Measurements from ENCODE around the gene TMSB4X. TPM values are rescaled to one million over a fixed set of nuclear protein-coding genes. Genes with fewer than 3 reads are reported as not detected.
A peak's percentile ranks its signal among the peaks of the same experiment; 100 is the strongest.

Gene TMSB4X
- total and polyA plus RNA-seq, 2 of the 8 experiments (the other 6 are each of a cell fraction or from before 2014, with no cell fraction given): 2,063 to 2,112 TPM

DNA sequence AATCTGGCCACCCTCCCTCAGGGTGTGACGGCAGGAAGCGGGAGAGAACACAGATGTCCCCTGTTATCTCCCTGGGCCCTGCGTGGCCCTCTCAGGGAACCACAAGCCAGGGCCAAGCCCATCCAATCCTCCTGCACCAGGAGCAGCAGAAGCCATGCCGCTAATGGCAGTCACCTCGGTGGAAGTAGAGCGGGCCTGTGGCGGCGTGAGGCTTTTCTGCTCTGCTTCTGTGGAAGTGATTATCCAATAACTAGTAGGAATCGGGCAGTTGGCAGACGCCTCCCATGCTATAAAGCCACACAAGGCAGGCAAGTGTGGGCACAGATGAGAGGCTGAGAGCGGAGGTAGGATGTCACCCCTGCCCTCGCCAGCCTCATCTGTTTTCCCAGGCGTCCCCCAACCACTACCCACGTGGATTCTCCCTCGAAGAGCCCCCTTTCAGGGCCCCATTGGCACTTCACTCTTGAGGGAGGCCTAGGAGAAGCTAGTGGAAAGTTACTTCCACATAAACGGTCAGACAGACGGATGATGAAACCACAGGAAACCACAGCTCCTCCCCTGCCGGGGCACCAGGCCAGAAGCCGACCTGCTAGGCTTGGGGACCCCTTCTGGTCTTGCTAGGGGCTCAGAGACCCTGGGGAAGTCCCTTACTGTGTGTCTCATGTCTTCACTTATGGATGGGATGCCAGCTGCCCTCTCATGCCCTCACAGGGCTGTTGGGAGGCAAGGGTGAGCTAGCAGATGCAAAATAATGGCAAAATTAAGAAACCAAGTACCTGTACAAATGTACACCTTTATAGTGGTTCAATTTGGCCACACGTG, 18.8 kb upstream of the TMSB4X start:
- H3K4me2 ChIP-seq (ENCODE audit: insufficient read depth in 1 of 2, low read depth in 2 of 2, low read length in 2 of 2): no peak overlapping the region
- H3K23ac ChIP-seq (ENCODE audit: insufficient read length): no peak overlapping the region
- no peak overlapping the region for H2BK120ac ChIP-seq (replicated peaks; ENCODE audit: low read depth, low read length)
- POLR2A ChIA-PET (ENCODE audit: partially characterized antibody): interaction anchor here (0.5 to 2.7 kb wide), 3 partner anchors 18 to 620 kb away, joined by 4 to 19 read pairs (median 5); partner anchors contain the start of gene TMSB4X
- no peak for DNase-seq (ENCODE audit: low read depth in 1 of 2, low spot score in 2 of 2)
- no peak overlapping the region for H3K9ac ChIP-seq (replicated peaks in 1 of 4; ENCODE audit: extremely low read depth in 1 of 4, low read depth in 3 of 4, low read length in 3 of 4)
- H2BK15ac ChIP-seq (ENCODE audit: low read length): no peak overlapping the region
- no peaks in the 10 kb centered on the region for H3K79me1 ChIP-seq (ENCODE audit: low read depth, low read length)
- H3K4ac ChIP-seq (replicated peaks; ENCODE audit: insufficient read length, low read depth, low read length): no peak overlapping the region
- no peaks in the 10 kb centered on the region for H3K27me3 ChIP-seq (replicated peaks in 1 of 4; ENCODE audit: control insufficient read depth in 3 of 4, extremely low read depth in 1 of 4, insufficient read depth in 3 of 4, low read length in 3 of 4)
- CTCF ChIA-PET (ENCODE audit: partially characterized antibody): interaction anchor here (0.6 to 1.8 kb wide), 4 partner anchors 9 to 498 kb away, joined by 3 to 5 read pairs (median 3); no protein-coding TSS in a partner anchor
- FAIRE-seq: no peak
- no peak overlapping the region for H3K4me3 ChIP-seq (ENCODE audit: extremely low read depth in 1 of 4, insufficient read depth in 2 of 4, low read depth in 3 of 4, low read length in 4 of 4)
- no peak overlapping the region for H2BK5ac ChIP-seq (ENCODE audit: low read depth, low read length)
- H2BK20ac ChIP-seq (ENCODE audit: low read length): no peak overlapping the region
- WGBS, 2 experiments (ENCODE audit: extremely low coverage in 1 of 2, insufficient coverage in 1 of 2, insufficient read length in 1 of 2, insufficient replicate concordance in 2 of 2, low coverage in 1 of 2, low lambda C conversion rate in 2 of 2, missing lambda C conversion rate in 1 of 2): 77% methylated on average over 13 of the region's 20 CpGs; no CpG with 5 or more reads in 1 of the 2 experiments
- H4K5ac ChIP-seq (ENCODE audit: insufficient read length, low read depth, low read length): no peak overlapping the region
- H3K18ac ChIP-seq (ENCODE audit: extremely low read depth, low read length): no peak overlapping the region; the same call in 1 of the 2 replicates
- H2AFZ ChIP-seq (ENCODE audit: low read length): no peak overlapping the region
- H3K36me3 ChIP-seq (ENCODE audit: control insufficient read depth in 2 of 4, insufficient read depth in 4 of 4, low read length in 3 of 4): no peaks in the 10 kb centered on the region
- H3K79me2 ChIP-seq (ENCODE audit: control insufficient read depth in 1 of 2, insufficient read depth in 2 of 2, low read length in 2 of 2): no peaks in the 10 kb centered on the region
- H4K20me1 ChIP-seq (replicated peaks in 1 of 2; ENCODE audit: control insufficient read depth in 1 of 2, insufficient read depth in 2 of 2, low read length in 2 of 2): no peaks in the 10 kb centered on the region
- no peak overlapping the region for H2AK5ac ChIP-seq (ENCODE audit: low read depth, low read length)
- H3K27ac ChIP-seq (ENCODE audit: low read depth, low read length): no peak overlapping the region
- H2BK12ac ChIP-seq (ENCODE audit: low read depth, low read length): no peak overlapping the region
- H4K8ac ChIP-seq (ENCODE audit: extremely low read depth, insufficient read depth, low read length): peak overlapping the region; percentile 25; the same call in 1 of the 2 replicates
- no peaks in the 10 kb centered on the region for H3K9me3 ChIP-seq (ENCODE audit: insufficient read depth in 2 of 2, low read depth in 1 of 2, low read length in 1 of 2)
- no peak overlapping the region for H3K56ac ChIP-seq (replicated peaks; ENCODE audit: insufficient read length, low read depth, low read length)
- H3K23me2 ChIP-seq (ENCODE audit: low read depth, low read length): no peaks in the 10 kb centered on the region
- H3K14ac ChIP-seq (ENCODE audit: insufficient read length): no peak overlapping the region
- H4K91ac ChIP-seq (replicated peaks; ENCODE audit: insufficient read length, low read length): no peak overlapping the region
- H3K4me1 ChIP-seq (replicated peaks in 1 of 4; ENCODE audit: control insufficient read depth in 3 of 4, insufficient read depth in 4 of 4, low read length in 3 of 4): no peaks in the 10 kb centered on the region
- TF ChIP-seq KDM4A (IDR thresholded peaks at IDR 0.05; ENCODE audit: low read depth, low read length, severe bottlenecking): no peak
- no peak for TF ChIP-seq RXRA (IDR thresholded peaks at IDR 0.05; ENCODE audit: insufficient read depth, low read depth, low read length)
- TF ChIP-seq MAFK (IDR thresholded peaks at IDR 0.05; ENCODE audit: low read depth, low read length): no peak
- TF ChIP-seq, protein P1, sequence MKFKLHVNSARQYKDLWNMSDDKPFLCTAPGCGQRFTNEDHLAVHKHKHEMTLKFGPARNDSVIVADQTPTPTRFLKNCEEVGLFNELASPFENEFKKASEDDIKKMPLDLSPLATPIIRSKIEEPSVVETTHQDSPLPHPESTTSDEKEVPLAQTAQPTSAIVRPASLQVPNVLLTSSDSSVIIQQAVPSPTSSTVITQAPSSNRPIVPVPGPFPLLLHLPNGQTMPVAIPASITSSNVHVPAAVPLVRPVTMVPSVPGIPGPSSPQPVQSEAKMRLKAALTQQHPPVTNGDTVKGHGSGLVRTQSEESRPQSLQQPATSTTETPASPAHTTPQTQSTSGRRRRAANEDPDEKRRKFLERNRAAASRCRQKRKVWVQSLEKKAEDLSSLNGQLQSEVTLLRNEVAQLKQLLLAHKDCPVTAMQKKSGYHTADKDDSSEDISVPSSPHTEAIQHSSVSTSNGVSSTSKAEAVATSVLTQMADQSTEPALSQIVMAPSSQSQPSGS (IDR thresholded peaks at IDR 0.05; ENCODE audit: low read length): no peak
- no peak for TF ChIP-seq SAP30 (IDR thresholded peaks at IDR 0.05; ENCODE audit: insufficient read depth, insufficient replicate concordance, low read length)
- TF ChIP-seq TAF7 (optimal IDR thresholded peaks at IDR 0.05; ENCODE audit: borderline replicate concordance, low read depth, low read length): no peak
- no peak for TF ChIP-seq RBBP5 (IDR thresholded peaks at IDR 0.05; ENCODE audit: borderline replicate concordance, low read depth, low read length)
- TF ChIP-seq CBX8 (IDR thresholded peaks at IDR 0.05; ENCODE audit: borderline replicate concordance, low read depth, low read length): no peak
- TF ChIP-seq MAX (IDR thresholded peaks at IDR 0.05): no peak
- TF ChIP-seq SIRT6 (IDR thresholded peaks at IDR 0.05; ENCODE audit: low read length): no peak

All from H1 (cell line).